H54 (cell line): ENCODE data around the gene BSND.

Experiments used
- DNase-seq: peaks from one replicate; pipeline ENCODE4 v3.0.0; 2011; ENCODE audit warnings: low spot score, mixed read lengths; ENCODE audit not compliant: insufficient read length
- FAIRE-seq: peaks from 3 replicates; lab custom pipeline; 2011; peaks lifted over from hg19 to GRCh38; lab: Jason Lieb, UNC
- POLR2A ChIP-seq: IDR thresholded peaks from 2 replicates; pipeline ENCODE4 v1.6.1; 2011; ENCODE audit warnings: low read depth, mild to moderate bottlenecking, low read length

BSND gene

DNA sequence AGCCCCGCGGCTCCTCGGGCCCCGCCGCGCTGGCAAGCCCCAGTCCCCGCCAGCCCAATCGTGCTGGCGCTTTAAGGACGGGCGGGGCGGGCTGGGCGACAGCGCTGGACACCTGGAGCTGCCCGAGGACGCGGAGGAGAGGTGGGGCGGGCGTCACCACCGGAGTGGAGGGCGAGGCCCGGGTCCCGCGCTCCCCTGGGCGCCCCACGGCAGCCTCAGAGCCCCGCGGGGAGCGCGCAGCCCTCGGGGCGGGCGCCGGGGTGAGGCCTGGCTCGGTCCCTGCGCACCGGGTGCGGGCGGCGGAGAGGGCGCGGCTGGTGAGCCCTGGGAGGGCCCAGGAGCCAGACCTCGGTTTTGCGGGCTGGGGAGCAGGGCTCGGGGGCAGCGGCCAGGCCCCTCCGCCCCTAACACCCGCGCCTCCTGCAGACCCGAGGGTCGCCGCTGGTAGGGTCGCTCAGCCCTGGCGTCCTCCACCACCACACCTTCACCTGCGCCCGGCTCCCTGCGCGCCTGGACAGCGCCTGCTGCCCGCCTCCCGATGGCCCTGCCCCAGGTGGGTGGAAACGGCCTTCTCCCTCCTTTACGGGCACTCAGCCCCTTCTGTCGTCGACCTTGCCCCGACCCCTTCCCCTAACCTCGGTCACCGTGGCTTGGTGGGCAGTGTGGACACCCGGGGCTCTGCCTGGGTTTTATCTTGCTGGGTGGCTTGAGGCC is 18.0 kb upstream of the BSND start, which contains the start of gene TMEM61:
Gene TMEM61, plus strand, starts transcription at position 101 of the 714 bp plus-strand sequence. Its CDS starts 438 bp downstream, at position 539.
- TF ChIP-seq POLR2A: no peak
- DNase-seq (peak; percentile 0), FAIRE-seq (no peak)

DNA sequence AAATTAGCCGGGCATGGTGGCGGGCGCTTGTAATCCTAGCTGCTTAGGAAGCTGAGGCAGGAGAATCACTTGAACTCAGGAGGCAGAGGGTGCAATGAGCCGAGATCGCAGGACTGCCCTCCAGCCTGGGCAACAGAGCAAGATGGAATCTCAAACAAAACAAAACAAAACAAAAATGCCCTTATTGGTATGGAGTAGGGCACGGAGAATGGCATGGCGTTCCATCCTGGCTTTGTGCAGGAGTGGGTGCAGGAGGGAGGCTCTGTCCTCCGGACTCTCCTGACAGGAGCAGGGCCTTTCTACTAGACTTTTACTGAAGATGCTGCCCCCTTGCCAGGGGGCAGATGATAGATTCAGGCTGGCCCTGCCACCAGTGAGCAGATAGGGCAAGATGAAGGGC is 17.3 kb upstream of the BSND start:
- DNase-seq: no peak
- no peak for FAIRE-seq
- TF ChIP-seq POLR2A: no peak

DNA sequence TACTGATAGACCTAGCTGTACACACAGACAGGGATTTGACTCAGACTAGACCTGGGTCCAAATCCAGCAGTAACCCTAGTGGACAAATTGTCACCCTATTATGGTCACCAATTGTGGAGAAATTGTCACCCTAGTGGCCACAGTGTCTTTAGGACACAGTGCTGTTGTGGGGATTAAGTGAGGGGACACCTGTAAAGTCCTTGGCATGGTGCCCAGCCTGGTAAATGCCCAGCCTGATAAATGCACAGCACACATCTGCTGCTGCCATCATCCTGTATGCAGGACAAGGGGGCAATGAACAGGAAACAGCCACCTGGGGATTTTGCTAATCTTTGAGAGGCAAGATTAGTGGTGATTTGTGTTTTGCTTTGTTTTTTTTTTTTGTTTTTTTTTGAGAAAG is 16.0 kb upstream of the BSND start:
- FAIRE-seq: no peak
- no peak for DNase-seq

DNA sequence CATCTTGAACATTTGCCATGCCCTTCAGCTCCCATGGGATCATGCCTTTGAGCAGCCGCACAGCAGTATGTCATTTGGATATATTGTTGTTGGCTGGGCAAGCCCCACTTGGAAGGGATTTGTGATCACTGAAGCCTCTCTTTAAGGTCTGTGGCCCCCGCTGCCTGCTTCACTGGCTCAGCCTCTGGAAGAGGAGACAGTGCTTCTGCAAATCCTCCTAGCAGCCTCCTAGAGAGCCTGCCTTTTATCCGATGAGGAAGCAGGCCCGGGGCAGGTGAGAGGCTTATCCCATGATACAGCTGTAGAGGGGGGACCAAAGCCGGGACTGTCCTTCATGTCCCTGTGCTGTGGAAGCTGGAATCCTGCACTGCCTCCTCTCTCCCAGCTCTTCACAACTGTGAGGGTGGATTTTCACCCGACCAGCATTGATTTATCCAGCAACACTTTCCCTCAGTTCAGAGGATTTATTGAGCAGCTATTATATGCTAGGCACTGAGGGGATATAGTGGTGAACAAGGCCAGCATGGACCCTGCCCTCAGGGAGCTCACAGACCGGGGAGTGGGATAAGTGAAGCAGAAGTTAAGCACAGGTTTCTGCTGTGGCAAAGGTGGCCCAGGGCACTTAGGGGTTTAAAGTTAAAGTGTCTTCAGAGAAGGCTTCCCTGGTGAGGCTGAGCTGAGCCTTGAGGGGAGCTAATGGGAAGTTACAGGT is 14.4 kb upstream of the BSND start:
- no peak for TF ChIP-seq POLR2A
- no peak for DNase-seq
- no peak for FAIRE-seq

More for the DNA sequence above, 16.0 kb upstream of the BSND start:
- TF ChIP-seq POLR2A: no peak

DNA sequence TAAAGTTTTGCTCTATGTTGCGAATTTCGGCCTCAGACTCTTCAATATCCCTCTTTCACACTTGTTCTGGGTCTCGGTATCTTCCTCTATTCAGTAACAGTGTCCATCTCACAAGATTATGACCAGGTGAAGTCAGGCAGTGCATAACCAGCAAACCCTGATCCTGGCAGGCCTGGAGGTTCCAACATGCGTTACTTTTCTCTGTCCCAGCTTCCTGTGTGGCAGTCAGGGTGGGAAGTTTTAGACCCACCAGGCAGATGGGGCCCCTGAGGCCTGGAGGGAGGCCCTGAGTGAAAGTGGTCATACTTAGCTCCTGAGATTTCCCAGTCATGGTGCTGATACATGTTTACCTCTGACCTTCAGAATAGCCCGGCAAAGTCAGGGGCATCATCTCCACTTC is 13.2 kb upstream of the BSND start:
- no peak for DNase-seq
- FAIRE-seq: no peak
- TF ChIP-seq POLR2A: no peak

DNA sequence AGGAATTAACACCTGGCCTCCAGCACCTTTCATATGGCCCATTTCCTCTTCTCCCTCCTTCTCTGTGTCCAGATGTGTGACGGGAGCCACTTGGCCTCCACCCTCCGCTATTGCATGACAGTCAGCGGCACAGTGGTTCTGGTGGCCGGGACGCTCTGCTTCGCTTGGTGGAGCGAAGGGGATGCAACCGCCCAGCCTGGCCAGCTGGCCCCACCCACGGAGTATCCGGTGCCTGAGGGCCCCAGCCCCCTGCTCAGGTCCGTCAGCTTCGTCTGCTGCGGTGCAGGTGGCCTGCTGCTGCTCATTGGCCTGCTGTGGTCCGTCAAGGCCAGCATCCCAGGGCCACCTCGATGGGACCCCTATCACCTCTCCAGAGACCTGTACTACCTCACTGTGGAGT is 12.7 kb upstream of the BSND start:
- TF ChIP-seq POLR2A: no peak
- FAIRE-seq (no peak), DNase-seq (no peak)

DNA sequence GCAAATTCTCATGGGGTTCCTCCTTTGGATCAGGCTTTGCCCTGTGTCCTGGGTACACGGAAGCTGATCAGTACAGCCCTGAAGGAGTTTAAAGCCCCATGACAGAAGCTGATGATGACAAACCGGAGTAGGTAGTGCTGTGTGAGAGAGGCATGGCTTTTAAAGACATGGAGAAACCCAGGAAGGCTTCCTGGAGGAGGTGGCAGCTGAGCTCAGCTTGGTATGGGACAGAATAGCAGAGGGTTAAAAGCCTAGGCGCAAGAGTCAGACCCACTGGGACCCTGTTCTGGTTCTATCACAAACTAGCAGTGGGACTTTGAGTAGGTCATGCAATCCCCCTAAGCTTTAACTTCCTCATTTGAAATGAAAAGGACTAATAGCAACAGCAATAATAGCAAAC is 12.2 kb upstream of the BSND start:
- FAIRE-seq (no peak), DNase-seq (no peak)
- TF ChIP-seq POLR2A: no peak

DNA sequence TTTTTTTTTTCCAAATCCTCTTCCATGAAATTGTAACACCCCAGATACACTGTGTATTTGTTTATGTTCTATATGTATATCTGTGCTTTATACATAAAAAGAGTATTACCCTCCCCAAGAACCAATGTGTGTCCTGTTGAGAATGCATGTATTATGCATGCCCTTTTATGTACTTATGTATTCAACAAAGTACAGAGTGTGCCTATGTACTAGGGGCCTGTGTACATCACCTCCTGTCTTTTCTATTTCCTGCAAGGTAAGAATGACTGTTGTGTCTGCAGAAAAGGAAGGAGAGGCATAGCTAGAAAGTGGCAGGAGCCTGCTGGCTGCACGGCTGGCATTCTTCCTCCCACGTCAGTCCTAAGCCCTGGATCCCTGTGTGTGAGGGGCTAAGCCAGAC is 11.3 kb upstream of the BSND start:
- DNase-seq (no peak), FAIRE-seq (no peak)
- TF ChIP-seq POLR2A: no peak

DNA sequence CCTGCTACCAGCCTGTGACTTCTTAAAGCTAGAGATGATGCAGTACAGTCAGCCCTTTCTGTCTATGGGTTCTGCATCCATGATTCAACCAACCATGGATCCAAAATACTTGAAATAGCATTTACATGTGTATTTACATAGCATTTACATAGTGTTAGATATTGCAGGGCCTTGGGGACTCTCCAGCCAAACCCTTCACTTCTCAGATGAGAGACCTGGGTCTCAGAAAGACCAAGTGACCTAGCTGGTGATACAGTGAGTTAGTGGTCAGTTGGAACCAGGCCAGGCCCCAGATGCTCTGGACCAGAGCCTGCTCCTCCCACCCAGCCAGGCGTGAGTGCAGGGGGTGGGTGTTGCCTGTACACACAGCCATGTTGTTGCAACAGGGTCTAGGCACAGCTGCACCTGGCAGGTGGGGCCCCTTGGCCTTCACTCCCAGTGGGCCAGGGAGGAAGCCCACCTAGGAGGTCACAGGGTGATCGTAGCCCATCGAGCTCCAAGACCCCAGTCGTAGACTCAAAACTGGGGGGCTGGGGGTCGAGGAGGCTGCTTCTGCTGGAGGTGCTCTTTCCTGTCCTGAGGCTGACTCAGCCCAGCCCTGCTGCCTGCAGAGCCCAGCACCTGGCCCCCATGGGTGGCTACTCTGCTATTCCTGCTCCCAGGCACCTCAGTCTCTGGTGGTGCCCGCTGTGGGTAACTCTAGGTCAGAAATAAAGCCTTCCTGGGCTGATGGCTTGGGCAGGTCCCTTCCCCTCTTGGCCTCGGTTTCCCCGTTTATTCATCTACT is 10.6 kb upstream of the BSND start:
- DNase-seq (no peak), FAIRE-seq (no peak)
- TF ChIP-seq POLR2A: no peak

DNA sequence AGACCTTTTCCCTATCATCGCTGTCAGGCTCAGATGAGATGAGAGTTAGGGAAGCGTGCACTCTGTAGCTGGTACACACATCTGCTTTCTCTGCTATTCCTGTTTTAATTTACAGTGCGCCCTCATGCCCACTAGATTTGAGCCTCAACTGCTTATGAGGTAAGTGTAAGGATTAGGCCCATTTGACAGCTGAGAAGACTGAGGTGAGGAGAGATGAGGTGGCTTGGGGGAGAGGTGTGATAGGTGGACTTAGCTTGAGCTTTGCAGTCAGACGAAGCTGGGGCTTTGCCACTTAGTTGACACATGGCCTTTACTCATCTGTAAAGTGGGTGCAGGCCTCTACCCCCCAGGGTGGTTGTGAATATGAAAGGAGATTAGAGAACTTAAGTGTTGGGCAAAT is 9.8 kb upstream of the BSND start:
- TF ChIP-seq POLR2A: no peak
- DNase-seq (no peak), FAIRE-seq (no peak)

DNA sequence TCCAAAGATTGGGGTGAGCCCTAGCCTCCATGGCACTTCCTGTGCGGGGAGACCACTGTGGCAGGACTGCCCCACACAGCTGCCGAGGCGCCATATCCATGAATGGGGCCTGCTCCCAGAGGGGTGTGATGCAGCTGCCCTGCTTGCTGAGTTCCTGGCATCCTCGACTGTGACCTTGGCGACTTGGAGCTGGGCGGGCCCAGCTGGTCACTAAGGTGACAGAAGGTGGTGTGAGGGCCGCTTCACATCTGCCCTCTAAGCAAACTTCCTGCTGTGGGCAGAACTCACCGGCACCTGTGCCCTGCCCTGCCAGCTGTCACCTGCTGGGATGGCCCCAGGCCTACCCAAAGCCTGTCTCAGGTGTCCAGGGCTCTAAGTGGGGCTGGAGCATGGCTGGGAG is 9.3 kb upstream of the BSND start:
- TF ChIP-seq POLR2A: no peak
- DNase-seq (no peak), FAIRE-seq (no peak)

DNA sequence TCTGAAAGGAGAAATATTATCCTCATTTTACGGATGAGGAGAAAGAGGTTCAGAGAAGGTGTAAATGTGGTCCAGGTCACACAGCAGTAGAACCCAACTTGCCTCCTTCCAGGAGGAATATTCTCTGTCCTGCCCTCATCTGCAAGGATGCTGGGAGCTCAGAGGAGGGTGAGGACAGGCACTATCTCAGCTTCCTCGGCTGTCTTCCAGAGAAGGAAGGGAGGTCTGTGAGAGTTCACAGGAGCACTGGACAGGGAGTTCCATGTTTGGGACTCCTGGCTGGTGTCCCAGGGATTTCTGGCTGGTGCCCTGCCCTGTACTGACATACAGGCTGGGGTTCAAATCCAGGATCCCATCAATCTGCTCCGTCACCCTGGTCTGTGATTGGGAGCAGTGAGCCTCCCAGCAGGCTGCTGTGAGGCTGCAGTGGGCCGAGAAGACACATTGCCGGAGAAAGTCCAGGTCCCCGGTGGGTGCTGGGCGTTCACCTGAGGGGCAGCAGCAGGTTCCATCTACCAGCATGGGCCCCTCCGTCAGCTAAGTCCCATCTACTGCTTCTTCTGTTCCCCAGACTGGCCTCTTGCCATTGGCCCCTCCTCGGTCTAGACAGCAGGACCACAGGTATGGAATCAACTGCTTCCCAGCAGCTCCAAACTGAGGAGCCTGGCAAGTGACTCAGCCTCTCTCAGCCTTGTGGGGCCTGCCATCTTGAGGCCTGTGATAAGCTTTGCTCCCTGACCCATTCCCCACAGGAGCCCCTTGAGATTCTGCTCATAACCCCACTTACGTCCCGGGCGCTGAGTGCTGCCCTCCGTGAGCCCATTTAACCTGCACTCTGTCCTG is 8.5 kb upstream of the BSND start:
- FAIRE-seq (no peak), DNase-seq (no peak)
- TF ChIP-seq POLR2A: no peak

DNA sequence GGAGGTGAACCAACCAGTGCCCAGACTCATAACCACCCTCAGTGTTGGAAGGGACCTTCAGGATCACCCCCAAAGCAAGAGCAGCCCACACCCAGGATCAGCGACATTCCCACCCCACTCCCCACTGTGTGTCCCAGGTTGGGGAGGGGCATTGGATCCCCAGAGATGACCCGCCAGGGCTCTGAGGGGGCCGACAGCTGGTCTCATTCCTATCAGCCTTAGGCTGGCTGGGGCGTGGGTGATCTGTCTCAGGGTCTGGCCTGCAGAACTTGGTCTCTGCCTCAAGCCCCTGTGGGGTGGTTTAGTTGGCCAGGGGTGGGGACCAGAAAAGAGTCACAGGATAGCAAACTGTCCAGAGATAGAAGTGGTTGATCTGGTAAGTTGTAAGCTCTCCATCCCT is 7.8 kb upstream of the BSND start:
- TF ChIP-seq POLR2A: no peak
- no peak for DNase-seq
- no peak for FAIRE-seq
